ENCODE measurements around the gene TTC21B.

The TTC21B gene

GRCh38 chr2:165898381-165898780 lies 55.2 kb downstream of the TTC21B start:
- TF ChIP-seq CTCF (conservative IDR thresholded peaks at IDR 0.05), result no peak
- H3K27ac ChIP-seq, result no peak overlapping the region

GRCh38 chr2:165897726-165898125 lies 55.9 kb downstream of the TTC21B start:
- TF ChIP-seq CTCF (conservative IDR thresholded peaks at IDR 0.05), result no peak
- H3K27ac ChIP-seq, result no peak overlapping the region

GRCh38 chr2:165897074-165897473 lies 56.5 kb downstream of the TTC21B start:
- no peak for TF ChIP-seq CTCF (conservative IDR thresholded peaks at IDR 0.05)
- H3K27ac ChIP-seq, result no peak overlapping the region

GRCh38 chr2:165895974-165896373 lies 57.6 kb downstream of the TTC21B start:
- no peak overlapping the region for H3K27ac ChIP-seq
- TF ChIP-seq CTCF (conservative IDR thresholded peaks at IDR 0.05), result no peak

- no peak for TF ChIP-seq CTCF (conservative IDR thresholded peaks at IDR 0.05)
- H3K27ac ChIP-seq, result no peak overlapping the region
These were observed 60.0 kb downstream of the TTC21B start for GRCh38 chr2:165893556-165893955.

- no peak overlapping the region for H3K27ac ChIP-seq
- TF ChIP-seq CTCF (conservative IDR thresholded peaks at IDR 0.05), result no peak
These were observed 61.0 kb downstream of the TTC21B start for GRCh38 chr2:165892526-165892925.

GRCh38 chr2:165891943-165892342 lies 61.6 kb downstream of the TTC21B start:
- no peak for TF ChIP-seq CTCF (conservative IDR thresholded peaks at IDR 0.05)
- no peak overlapping the region for H3K27ac ChIP-seq

GRCh38 chr2:165891345-165891744 lies 62.2 kb downstream of the TTC21B start:
- TF ChIP-seq CTCF (conservative IDR thresholded peaks at IDR 0.05), result no peak
- no peak overlapping the region for H3K27ac ChIP-seq
